LNCAP (cell line): ENCODE data around the gene MCF2L2.

Experiments used
- CTCF ChIP-seq: fragments of 450-650 bp; IDR thresholded peaks from 2 replicates; pipeline ENCODE4 v1.5.1; 2017; ENCODE audit warnings: mild to moderate bottlenecking

MCF2L2 gene

GRCh38 chr3:183182732-183183610 lies 245.4 kb downstream of the MCF2L2 start:
- TF ChIP-seq CTCF, result no peak

DNA sequence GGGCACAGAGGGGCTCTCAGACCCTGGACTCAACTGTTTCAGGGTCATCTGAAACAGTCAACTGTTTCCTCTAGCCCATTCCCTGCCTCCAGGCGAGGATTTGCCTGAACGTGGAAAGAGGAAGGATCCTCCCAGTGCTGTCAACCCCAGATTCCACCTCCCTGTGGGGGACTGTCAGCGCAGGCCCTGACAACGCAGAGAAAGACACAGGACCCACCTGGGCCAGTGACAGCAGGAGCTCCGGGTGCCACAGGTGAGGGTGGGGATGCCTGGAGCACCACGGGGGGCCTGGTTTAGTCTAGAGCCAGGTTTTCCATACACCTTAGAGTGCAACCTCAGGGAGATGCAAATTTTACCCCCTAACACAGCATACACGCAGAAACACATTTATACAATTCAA lies 246.3 kb downstream of the MCF2L2 start:
- no peak for TF ChIP-seq CTCF

- no peak for TF ChIP-seq CTCF
Observed at GRCh38 chr3:183181606-183182005, 246.8 kb downstream of the MCF2L2 start.

GRCh38 chr3:183180784-183181295 lies 247.6 kb downstream of the MCF2L2 start:
- no peak for TF ChIP-seq CTCF

- no peak for TF ChIP-seq CTCF
Observed at GRCh38 chr3:183180110-183180783, 248.2 kb downstream of the MCF2L2 start.

GRCh38 chr3:183178833-183179549 lies 249.4 kb downstream of the MCF2L2 start:
- no peak for TF ChIP-seq CTCF

DNA sequence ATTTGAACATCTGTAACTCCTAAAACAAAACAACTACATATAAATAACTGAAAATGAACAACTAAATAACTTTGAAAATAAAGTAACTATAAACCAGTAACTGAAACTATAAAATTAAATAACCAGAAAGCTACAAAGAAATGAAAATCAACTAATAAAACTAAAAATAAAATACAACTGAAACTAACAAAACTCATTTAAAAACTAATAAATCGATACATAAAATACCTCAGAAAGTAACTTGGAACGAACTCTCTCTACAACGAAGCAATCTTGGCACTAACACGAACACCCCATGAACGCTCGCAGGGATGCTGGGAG lies 249.9 kb downstream of the MCF2L2 start:
- no peak for TF ChIP-seq CTCF
